ENCODE results near the gene MT2A. TPM values are rescaled to one million over a fixed set of nuclear protein-coding genes. Genes with fewer than 3 reads are reported as not detected.

MT2A gene
- total and polyA plus RNA-seq, 2 of the 13 experiments (the other 11 are each of a cell fraction or from before 2014, with no cell fraction given), result 135 to 371 TPM

DNA sequence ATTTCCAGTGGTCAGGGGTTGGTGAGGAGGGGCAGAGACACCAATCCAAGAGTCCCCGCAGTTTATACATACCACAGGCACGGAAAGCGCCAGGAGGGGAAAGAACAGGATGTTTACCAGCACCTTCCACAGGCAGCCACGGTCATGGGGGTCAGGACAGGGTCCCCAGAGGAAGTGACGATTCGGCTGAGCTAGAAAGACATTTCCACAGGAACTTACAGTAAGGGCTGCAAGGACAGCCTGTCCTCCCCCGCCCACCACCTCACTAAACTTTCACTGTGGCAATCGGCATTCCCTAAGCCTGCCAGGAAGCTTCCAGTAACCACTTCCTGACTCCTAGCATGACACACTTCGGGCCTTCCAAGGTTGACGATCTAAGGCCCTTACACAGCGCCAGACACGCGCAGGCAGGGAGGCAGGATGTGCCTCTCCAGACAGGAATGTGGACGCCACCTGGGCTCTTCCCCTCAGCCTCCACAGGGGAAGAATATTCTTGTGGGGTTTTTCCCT, 1.2 kb upstream of the MT2A start (continued):
- TF ChIP-seq, protein P1, sequence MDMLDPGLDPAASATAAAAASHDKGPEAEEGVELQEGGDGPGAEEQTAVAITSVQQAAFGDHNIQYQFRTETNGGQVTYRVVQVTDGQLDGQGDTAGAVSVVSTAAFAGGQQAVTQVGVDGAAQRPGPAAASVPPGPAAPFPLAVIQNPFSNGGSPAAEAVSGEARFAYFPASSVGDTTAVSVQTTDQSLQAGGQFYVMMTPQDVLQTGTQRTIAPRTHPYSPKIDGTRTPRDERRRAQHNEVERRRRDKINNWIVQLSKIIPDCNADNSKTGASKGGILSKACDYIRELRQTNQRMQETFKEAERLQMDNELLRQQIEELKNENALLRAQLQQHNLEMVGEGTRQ (IDR thresholded peaks at IDR 0.05; ENCODE audit: low read depth, low read length), result no peak
- TF ChIP-seq, protein P1 (CRISPR knock-in tag; IDR thresholded peaks at IDR 0.05; ENCODE audit: borderline replicate concordance), result no peak
- TF ChIP-seq GMEB1 (CRISPR knock-in tag; IDR thresholded peaks at IDR 0.05; ENCODE audit: borderline replicate concordance) (peak; percentile 36; the same call in 1 of the 2 replicates), ZNF564 (CRISPR knock-in tag; IDR thresholded peaks at IDR 0.05) (peak; percentile 77; the same call in 1 of the 2 replicates), CERS6 (CRISPR knock-in tag; IDR thresholded peaks at IDR 0.05) (no peak), TP53 (CRISPR knock-in tag; conservative IDR thresholded peaks at IDR 0.05) (peak; percentile 55; the same call in 1 of the 2 replicates), ZNF446 (CRISPR knock-in tag; IDR thresholded peaks at IDR 0.05) (peak; percentile 73; the same call in 1 of the 2 replicates), ZEB1 (IDR thresholded peaks at IDR 0.05; ENCODE audit: insufficient replicate concordance, low read depth) (no peak), FOXP4 (CRISPR knock-in tag; IDR thresholded peaks at IDR 0.05) (peak; percentile 94), TERF1 (CRISPR knock-in tag; IDR thresholded peaks at IDR 0.05) (no peak), RBAK (CRISPR knock-in tag; IDR thresholded peaks at IDR 0.05) (0 out of 2 replicates have a peak, but pooled peaks have one; percentile 60), GABPA (IDR thresholded peaks at IDR 0.05; ENCODE audit: low read depth, low read length) (peak; percentile 65), GABPA (CRISPR knock-in tag; IDR thresholded peaks at IDR 0.05; ENCODE audit: low read depth) (peak; percentile 92), RELA (CRISPR knock-in tag; IDR thresholded peaks at IDR 0.05) (no peak), CTCF (CRISPR knock-in tag; IDR thresholded peaks at IDR 0.05) (no peak; the same call in 1 of the 2 replicates), GATAD1 (CRISPR knock-in tag; IDR thresholded peaks at IDR 0.05) (peak; percentile 75), EZH2 (conservative IDR thresholded peaks at IDR 0.05; ENCODE audit: low read depth, low read length) (no peak), ZBTB38 (CRISPR knock-in tag; IDR thresholded peaks at IDR 0.05) (peak; percentile 39; the same call in 1 of the 2 replicates)
- TF ChIP-seq, protein P2, sequence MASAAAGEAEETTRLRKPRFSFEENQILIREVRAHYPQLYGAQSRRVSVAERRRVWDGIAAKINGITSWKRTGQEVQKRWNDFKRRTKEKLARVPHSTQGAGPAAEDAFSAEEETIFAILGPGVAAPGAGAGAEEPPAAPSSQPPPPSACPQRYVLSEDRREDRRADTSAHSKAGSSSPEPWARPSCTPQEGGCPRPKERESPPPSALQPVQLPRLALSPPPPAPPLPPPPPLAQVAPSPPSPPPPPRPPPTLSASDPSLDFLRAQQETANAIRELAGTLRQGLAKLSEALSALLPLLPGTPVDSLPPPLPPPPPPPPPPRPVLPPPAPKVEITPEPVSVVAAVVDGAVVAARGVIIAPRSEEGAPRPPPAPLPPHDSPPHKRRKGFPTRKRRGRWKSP (CRISPR knock-in tag; IDR thresholded peaks at IDR 0.05), result peak; percentile 97
